GM06990 (cell line): ENCODE data around the gene PCBP4.
A peak's percentile ranks its signal among the peaks of the same experiment; 100 is the strongest.

Experiments
- DNase-seq: peaks from one replicate; pipeline ENCODE4 v3.0.0-alpha.2; 2011; ENCODE audit not compliant: insufficient read length; ENCODE audit errors: extremely low read depth
- H3K27me3 ChIP-seq: replicated peaks from 2 replicates; pipeline ENCODE4 v1.6.0; 2011; ENCODE audit warnings: low read length; ENCODE audit not compliant: control insufficient read depth, insufficient read depth
- H3K36me3 ChIP-seq: 2 replicates; pipeline ENCODE4 v1.5.1; 2011; ENCODE audit warnings: low read length; ENCODE audit not compliant: control insufficient read depth, insufficient read depth
- H3K4me3 ChIP-seq: replicated peaks from 2 replicates; pipeline ENCODE4 v1.5.1; 2011; ENCODE audit warnings: low read depth, mild to moderate bottlenecking, control low read depth, low read length
- TF ChIP-seq, protein P1 (sequence below): IDR thresholded peaks from 2 replicates; pipeline ENCODE4 v1.5.1; 2011; ENCODE audit warnings: low read length, control low read depth, mild to moderate bottlenecking, inconsistent platforms; ENCODE audit not compliant: insufficient read depth, poor library complexity, severe bottlenecking

PCBP4 gene

GRCh38 chr3:51985063-51985462 is 17.8 kb upstream of the PCBP4 start:
- TF ChIP-seq, protein P1, sequence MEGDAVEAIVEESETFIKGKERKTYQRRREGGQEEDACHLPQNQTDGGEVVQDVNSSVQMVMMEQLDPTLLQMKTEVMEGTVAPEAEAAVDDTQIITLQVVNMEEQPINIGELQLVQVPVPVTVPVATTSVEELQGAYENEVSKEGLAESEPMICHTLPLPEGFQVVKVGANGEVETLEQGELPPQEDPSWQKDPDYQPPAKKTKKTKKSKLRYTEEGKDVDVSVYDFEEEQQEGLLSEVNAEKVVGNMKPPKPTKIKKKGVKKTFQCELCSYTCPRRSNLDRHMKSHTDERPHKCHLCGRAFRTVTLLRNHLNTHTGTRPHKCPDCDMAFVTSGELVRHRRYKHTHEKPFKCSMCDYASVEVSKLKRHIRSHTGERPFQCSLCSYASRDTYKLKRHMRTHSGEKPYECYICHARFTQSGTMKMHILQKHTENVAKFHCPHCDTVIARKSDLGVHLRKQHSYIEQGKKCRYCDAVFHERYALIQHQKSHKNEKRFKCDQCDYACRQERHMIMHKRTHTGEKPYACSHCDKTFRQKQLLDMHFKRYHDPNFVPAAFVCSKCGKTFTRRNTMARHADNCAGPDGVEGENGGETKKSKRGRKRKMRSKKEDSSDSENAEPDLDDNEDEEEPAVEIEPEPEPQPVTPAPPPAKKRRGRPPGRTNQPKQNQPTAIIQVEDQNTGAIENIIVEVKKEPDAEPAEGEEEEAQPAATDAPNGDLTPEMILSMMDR = no peak
- Histone ChIP-seq H3K36me3 (no peaks in the 10 kb centered on the region), H3K27me3 (no peaks in the 10 kb centered on the region), H3K4me3 (no peak overlapping the region)
- no peak for DNase-seq

GRCh38 chr3:51984269-51984647 is 17.0 kb upstream of the PCBP4 start:
- TF ChIP-seq, protein P1 = no peak
- Histone ChIP-seq H3K4me3 (no peak overlapping the region), H3K36me3 (no peaks in the 10 kb centered on the region), H3K27me3 (no peaks in the 10 kb centered on the region)
- DNase-seq = no peak

DNA sequence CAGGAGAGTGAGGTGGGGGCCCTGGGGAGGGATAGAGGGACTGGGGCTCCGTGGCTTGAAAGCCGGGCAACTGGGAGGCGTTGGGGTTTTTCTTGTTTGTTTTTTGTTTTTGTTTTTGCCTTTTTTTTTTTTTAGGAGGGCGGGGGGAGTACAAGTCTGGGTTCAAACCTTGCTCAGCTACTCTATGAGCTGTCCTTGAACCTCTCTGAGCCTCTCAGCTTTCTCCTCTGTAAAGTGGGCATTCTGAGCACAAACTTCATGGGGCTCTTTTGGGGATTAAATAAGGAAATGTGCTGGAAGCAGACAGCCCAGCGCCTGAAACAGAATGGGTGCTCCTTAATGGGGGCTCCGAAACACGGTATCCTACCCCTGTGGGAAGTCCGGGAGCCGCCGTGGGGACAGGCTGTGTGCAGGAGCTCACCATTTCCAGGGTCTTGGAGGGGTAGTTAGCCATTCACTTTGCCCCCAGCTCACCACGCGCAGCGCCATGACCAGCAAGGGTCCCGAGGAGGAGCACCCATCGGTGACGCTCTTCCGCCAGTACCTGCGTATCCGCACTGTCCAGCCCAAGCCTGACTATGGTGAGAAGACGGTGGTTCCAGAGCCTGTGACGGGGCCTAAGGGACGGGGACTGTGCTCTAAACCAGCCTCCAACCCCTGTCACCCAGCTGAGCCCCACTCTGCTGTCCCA is 16.5 kb upstream of the PCBP4 start:
- Histone ChIP-seq H3K27me3 (no peaks in the 10 kb centered on the region), H3K4me3 (peak overlapping the region; percentile 62), H3K36me3 (no peaks in the 10 kb centered on the region)
- no peak for DNase-seq
- TF ChIP-seq, protein P1 = no peak

GRCh38 chr3:51982838-51983577 is 15.8 kb upstream of the PCBP4 start, which contains the start of gene ACY1:
Gene ACY1, plus strand, starts transcription at chr3:51983535. Its CDS starts 530 bp downstream, at chr3:51984065.
- peak; percentile 92 for DNase-seq
- no peaks in the 10 kb centered on the region for H3K36me3 ChIP-seq
- no peaks in the 10 kb centered on the region for H3K27me3 ChIP-seq
- TF ChIP-seq, protein P1 = no peak
- H3K4me3 ChIP-seq = peak within 1 kb of the TSS; percentile 62

DNA sequence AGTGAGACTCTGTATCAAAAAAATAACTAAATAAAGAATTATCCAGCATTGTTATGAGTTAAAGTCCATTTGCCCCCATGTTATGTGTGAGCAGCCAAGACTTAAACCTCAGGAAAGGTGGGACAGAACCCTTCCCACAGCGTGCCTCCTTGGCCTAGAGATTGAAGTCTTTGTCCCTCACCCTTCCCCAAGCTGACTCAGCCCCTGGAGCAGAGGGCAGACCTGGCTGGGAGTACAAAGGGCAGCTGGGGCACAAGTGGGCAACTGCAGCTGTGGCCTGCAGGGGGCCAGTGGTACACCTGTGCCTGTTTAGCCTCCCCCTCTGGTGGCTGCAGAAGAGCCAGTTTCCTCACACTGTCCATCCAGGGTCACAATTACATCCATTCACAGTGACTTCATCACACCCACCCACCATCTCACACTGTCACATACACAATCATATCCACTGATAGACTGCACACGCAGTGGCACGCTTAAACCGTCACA is 15.1 kb upstream of the PCBP4 start:
- peak overlapping the region; percentile 62 for H3K4me3 ChIP-seq
- TF ChIP-seq, protein P1 = peak; percentile 79
- no peaks in the 10 kb centered on the region for H3K27me3 ChIP-seq
- H3K36me3 ChIP-seq = no peaks in the 10 kb centered on the region
- DNase-seq = no peak
